Measurements from ENCODE around the gene MIF4GD.
"Not testable (repeated sequence)": the region's sequence is repeated elsewhere in the genome, so short reads cannot be mapped to it uniquely, and the experiment has no call there.

MIF4GD gene

GRCh38 chr17:75300280-75300679, 29.2 kb upstream of the MIF4GD start:
- no peak for DNase-seq (ENCODE audit: low spot score in 2 of 2)
- Mint-ChIP-seq H3K27ac (no peak overlapping the region), H3K27me3 (no peaks in the 10 kb centered on the region), H3K9me3 (no peaks in the 10 kb centered on the region), H3K36me3 (no peaks in the 10 kb centered on the region), H3K4me1 (peaks cover 13% of the 10 kb centered on the region), H3K4me3 (no peak overlapping the region)
- ATAC-seq (ENCODE audit: low read depth), result no peak

- Mint-ChIP-seq H3K36me3 (peaks cover 2% of the 10 kb centered on the region), H3K9me3 (no peaks in the 10 kb centered on the region), H3K4me3 (peak overlapping the region; percentile 54), H3K27me3 (no peaks in the 10 kb centered on the region), H3K4me1 (peaks cover 12% of the 10 kb centered on the region), H3K27ac (peak overlapping the region; percentile 98)
- peak; percentile 57 to 75 for DNase-seq (ENCODE audit: low spot score in 2 of 2)
- peak; percentile 74 for ATAC-seq (ENCODE audit: low read depth)
These were observed 24.4 kb upstream of the MIF4GD start for GRCh38 chr17:75295201-75296158.

GRCh38 chr17:75292810-75293448, 21.9 kb upstream of the MIF4GD start:
- Mint-ChIP-seq H3K27ac (peak overlapping the region; percentile 98), H3K4me1 (peaks cover 18% of the 10 kb centered on the region)
- not testable (repeated sequence) for H3K36me3 Mint-ChIP-seq; DNase-seq (ENCODE audit: low spot score in 2 of 2); H3K27me3 Mint-ChIP-seq; ATAC-seq (ENCODE audit: low read depth); H3K4me3 Mint-ChIP-seq; H3K9me3 Mint-ChIP-seq

GRCh38 chr17:75289832-75290337, 18.9 kb upstream of the MIF4GD start:
- Mint-ChIP-seq H3K27ac (peak overlapping the region; percentile 98), H3K4me1 (peaks cover 8% of the 10 kb centered on the region), H3K4me3 (peak overlapping the region; percentile 98), H3K36me3 (peaks cover 4% of the 10 kb centered on the region), H3K27me3 (no peaks in the 10 kb centered on the region), H3K9me3 (no peaks in the 10 kb centered on the region)
- DNase-seq (ENCODE audit: low spot score in 2 of 2) (peak; percentile 55 to 67), ATAC-seq (ENCODE audit: low read depth) (peak; percentile 51)

GRCh38 chr17:75289115-75289831, 18.2 kb upstream of the MIF4GD start, which contains the start of gene SLC25A19:
TSS of gene SLC25A19 (minus strand) at chr17:75289433. CDS start at chr17:75286764, 2,669 bp downstream.
- Mint-ChIP-seq H3K9me3 (no peaks in the 10 kb centered on the region), H3K4me3 (peak within 1 kb of the TSS; percentile 98), H3K27ac (peak within 1 kb of the TSS; percentile 98), H3K36me3 (peaks cover 4% of the 10 kb centered on the region), H3K27me3 (no peaks in the 10 kb centered on the region), H3K4me1 (peaks cover 8% of the 10 kb centered on the region)
- ATAC-seq (ENCODE audit: low read depth) (peak; percentile 84), DNase-seq (ENCODE audit: low spot score in 2 of 2) (peak; percentile 89 to 90)

- DNase-seq (ENCODE audit: low spot score in 2 of 2), result no peak
- ATAC-seq (ENCODE audit: low read depth), result peak; percentile 13
- peak overlapping the region; percentile 98 for H3K27ac Mint-ChIP-seq
- H3K4me1 Mint-ChIP-seq, result peaks cover 8% of the 10 kb centered on the region
- no peaks in the 10 kb centered on the region for H3K9me3 Mint-ChIP-seq
- H3K27me3 Mint-ChIP-seq, result no peaks in the 10 kb centered on the region
- peak overlapping the region; percentile 98 for H3K4me3 Mint-ChIP-seq
- H3K36me3 Mint-ChIP-seq, result peaks cover 4% of the 10 kb centered on the region
These were observed 17.7 kb upstream of the MIF4GD start for GRCh38 chr17:75288770-75289114.

- H3K9me3 Mint-ChIP-seq, result no peaks in the 10 kb centered on the region
- H3K27ac Mint-ChIP-seq, result peak overlapping the region; percentile 98
- ATAC-seq (ENCODE audit: low read depth) (no peak), DNase-seq (ENCODE audit: low spot score in 2 of 2) (no peak)
- peak overlapping the region; percentile 98 for H3K4me3 Mint-ChIP-seq
- H3K36me3 Mint-ChIP-seq, result peaks cover 7% of the 10 kb centered on the region
- H3K4me1 Mint-ChIP-seq, result peaks cover 8% of the 10 kb centered on the region
- H3K27me3 Mint-ChIP-seq, result no peaks in the 10 kb centered on the region
These were observed 17.3 kb upstream of the MIF4GD start for GRCh38 chr17:75288359-75288758.

GRCh38 chr17:75287221-75287620, 16.2 kb upstream of the MIF4GD start:
- H3K4me1 Mint-ChIP-seq, result peaks cover 8% of the 10 kb centered on the region
- no peak for ATAC-seq (ENCODE audit: low read depth)
- DNase-seq (ENCODE audit: low spot score in 2 of 2), result no peak
- no peaks in the 10 kb centered on the region for H3K9me3 Mint-ChIP-seq
- peak overlapping the region; percentile 24 for H3K27ac Mint-ChIP-seq
- no peak overlapping the region for H3K4me3 Mint-ChIP-seq
- H3K36me3 Mint-ChIP-seq, result peaks cover 9% of the 10 kb centered on the region
- H3K27me3 Mint-ChIP-seq, result no peaks in the 10 kb centered on the region

- ATAC-seq (ENCODE audit: low read depth) (no peak), DNase-seq (ENCODE audit: low spot score in 2 of 2) (no peak)
- H3K27ac Mint-ChIP-seq, result no peak overlapping the region
- no peaks in the 10 kb centered on the region for H3K27me3 Mint-ChIP-seq
- peaks cover 15% of the 10 kb centered on the region for H3K36me3 Mint-ChIP-seq
- H3K4me3 Mint-ChIP-seq, result no peak overlapping the region
- H3K4me1 Mint-ChIP-seq, result peaks cover 5% of the 10 kb centered on the region
- no peaks in the 10 kb centered on the region for H3K9me3 Mint-ChIP-seq
These were observed 14.1 kb upstream of the MIF4GD start for GRCh38 chr17:75285123-75285522.

GRCh38 chr17:75280189-75280588, 9.2 kb upstream of the MIF4GD start:
- not testable (repeated sequence) for H3K27me3 Mint-ChIP-seq; H3K4me3 Mint-ChIP-seq; DNase-seq (ENCODE audit: low spot score in 2 of 2); ATAC-seq (ENCODE audit: low read depth); H3K9me3 Mint-ChIP-seq; H3K4me1 Mint-ChIP-seq; H3K27ac Mint-ChIP-seq
- H3K36me3 Mint-ChIP-seq, result peaks cover 14% of the 10 kb centered on the region

GRCh38 chr17:75277664-75278071, 6.6 kb upstream of the MIF4GD start:
- ATAC-seq (ENCODE audit: low read depth), result no peak
- Mint-ChIP-seq H3K9me3 (no peaks in the 10 kb centered on the region), H3K4me3 (no peak overlapping the region), H3K4me1 (peaks cover 6% of the 10 kb centered on the region), H3K27ac (no peak overlapping the region), H3K27me3 (no peaks in the 10 kb centered on the region), H3K36me3 (peaks cover 12% of the 10 kb centered on the region)
- no peak for DNase-seq (ENCODE audit: low spot score in 2 of 2)

GRCh38 chr17:75273977-75274708, 3.1 kb upstream of the MIF4GD start:
- no peak for ATAC-seq (ENCODE audit: low read depth)
- no peaks in the 10 kb centered on the region for H3K9me3 Mint-ChIP-seq
- H3K36me3 Mint-ChIP-seq, result peaks cover 6% of the 10 kb centered on the region
- peaks cover 19% of the 10 kb centered on the region for H3K4me1 Mint-ChIP-seq
- H3K27ac Mint-ChIP-seq, result no peak overlapping the region
- no peak overlapping the region for H3K4me3 Mint-ChIP-seq
- H3K27me3 Mint-ChIP-seq, result no peaks in the 10 kb centered on the region
- DNase-seq (ENCODE audit: low spot score in 2 of 2), result no peak

GRCh38 chr17:75272848-75273184, 1.8 kb upstream of the MIF4GD start:
- ATAC-seq (ENCODE audit: low read depth), result no peak
- no peak overlapping the region for H3K27ac Mint-ChIP-seq

More at GRCh38 chr17:75272848-75273184, 1.8 kb upstream of the MIF4GD start:
- DNase-seq (ENCODE audit: low spot score in 2 of 2), result no peak
- Mint-ChIP-seq H3K36me3 (peaks cover 3% of the 10 kb centered on the region), H3K27me3 (no peaks in the 10 kb centered on the region), H3K4me3 (peak overlapping the region; percentile 84), H3K9me3 (no peaks in the 10 kb centered on the region), H3K4me1 (peaks cover 25% of the 10 kb centered on the region)

Measured in memory B cell (primary cell).